PFSK-1 (cell line): ENCODE data around the gene WDR33.

Experiments
- FOXP2 ChIP-seq: optimal IDR thresholded peaks from 2 replicates; pipeline ENCODE3; 2011; ENCODE audit warnings: borderline replicate concordance, control low read depth, inconsistent platforms; ENCODE audit not compliant: insufficient read depth; ENCODE audit errors: extremely low read length, extremely low read depth
- POLR2AphosphoS5 ChIP-seq: IDR thresholded peaks from 2 replicates; pipeline ENCODE4 v1.6.1; 2012; ENCODE audit warnings: low read depth, mild to moderate bottlenecking, control low read depth, low read length, moderate library complexity
- REST ChIP-seq, 2 experiments: IDR thresholded peaks; 2 replicates each; pipeline versions ENCODE4 v1.6.1 to v1.8.0; 2011 to 2012; ENCODE audit warnings: low read depth in 2 of 2, low read length in 2 of 2, control low read depth in 1 of 2, inconsistent platforms in 1 of 2, mild to moderate bottlenecking in 1 of 2, moderate library complexity in 1 of 2; ENCODE audit not compliant: insufficient read depth in 1 of 2
- SIN3A ChIP-seq: IDR thresholded peaks from 2 replicates; pipeline ENCODE4 v1.6.1; 2012; ENCODE audit warnings: mild to moderate bottlenecking, low read length, moderate library complexity, borderline replicate concordance; ENCODE audit not compliant: insufficient read depth
- TAF1 ChIP-seq: IDR thresholded peaks from 2 replicates; pipeline ENCODE4 v1.6.1; 2012; ENCODE audit warnings: low read length, control low read depth, borderline replicate concordance; ENCODE audit not compliant: insufficient read depth

GRCh38 chr2:127688405-127688804 is 122.6 kb downstream of the WDR33 start:
- TF ChIP-seq TAF1, result no peak
- no peak for TF ChIP-seq REST (IDR thresholded peaks at IDR 0.05; ENCODE audit: insufficient read depth in 1 of 2, low read depth in 2 of 2, low read length in 2 of 2)
- no peak for TF ChIP-seq POLR2AphosphoS5
- no peak for TF ChIP-seq SIN3A
- no peak for TF ChIP-seq FOXP2
